ENCODE measurements around the gene C1orf210.

Gene C1orf210

DNA sequence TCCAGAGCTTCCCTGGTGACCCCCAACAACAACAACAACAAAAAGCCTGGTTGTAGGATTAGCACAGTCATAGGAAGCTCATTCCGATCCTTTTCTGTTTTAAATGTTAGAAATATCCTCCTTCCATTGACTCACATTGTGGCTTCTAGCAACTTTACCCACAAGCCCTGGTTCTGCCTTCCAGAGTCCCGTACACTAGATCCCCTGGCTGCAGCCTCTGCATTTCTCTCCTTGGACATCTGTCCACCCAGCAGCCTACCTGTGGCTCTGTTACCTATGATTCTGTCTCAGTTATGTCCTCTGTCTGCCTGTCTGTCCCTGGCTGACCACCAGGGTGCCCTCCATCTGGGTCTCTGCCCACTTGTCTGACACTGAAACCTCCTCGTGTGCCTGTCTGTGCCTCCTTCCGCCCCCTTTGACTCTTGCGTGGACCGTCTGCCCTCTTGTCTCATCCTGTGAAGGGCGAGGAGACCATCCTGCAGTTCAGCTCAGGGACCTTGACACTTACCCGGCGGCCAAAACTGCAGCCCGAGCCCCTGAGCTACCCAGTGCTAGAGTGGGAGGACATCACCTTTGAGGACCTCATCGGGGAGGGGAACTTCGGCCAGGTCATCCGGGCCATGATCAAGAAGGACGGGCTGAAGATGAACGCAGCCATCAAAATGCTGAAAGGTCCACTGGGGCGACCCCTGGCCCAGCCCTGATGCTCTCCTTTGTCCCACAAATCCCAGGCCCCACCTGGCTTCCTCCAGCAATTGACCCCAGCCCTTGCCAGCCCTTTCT is 31.5 kb upstream of the C1orf210 start:
- no peaks in the 10 kb centered on the region for H3K9me3 ChIP-seq (ENCODE audit: control insufficient read depth, insufficient read depth, low read length)
- H3K4me1 ChIP-seq (ENCODE audit: insufficient read depth, low read length) = no peaks in the 10 kb centered on the region
- H3K36me3 ChIP-seq (ENCODE audit: insufficient read depth, low read length) = peaks cover 5% of the 10 kb centered on the region; the same call in 1 of the 2 replicates
- no peak overlapping the region for H3K9ac ChIP-seq (ENCODE audit: low read depth, low read length)

DNA sequence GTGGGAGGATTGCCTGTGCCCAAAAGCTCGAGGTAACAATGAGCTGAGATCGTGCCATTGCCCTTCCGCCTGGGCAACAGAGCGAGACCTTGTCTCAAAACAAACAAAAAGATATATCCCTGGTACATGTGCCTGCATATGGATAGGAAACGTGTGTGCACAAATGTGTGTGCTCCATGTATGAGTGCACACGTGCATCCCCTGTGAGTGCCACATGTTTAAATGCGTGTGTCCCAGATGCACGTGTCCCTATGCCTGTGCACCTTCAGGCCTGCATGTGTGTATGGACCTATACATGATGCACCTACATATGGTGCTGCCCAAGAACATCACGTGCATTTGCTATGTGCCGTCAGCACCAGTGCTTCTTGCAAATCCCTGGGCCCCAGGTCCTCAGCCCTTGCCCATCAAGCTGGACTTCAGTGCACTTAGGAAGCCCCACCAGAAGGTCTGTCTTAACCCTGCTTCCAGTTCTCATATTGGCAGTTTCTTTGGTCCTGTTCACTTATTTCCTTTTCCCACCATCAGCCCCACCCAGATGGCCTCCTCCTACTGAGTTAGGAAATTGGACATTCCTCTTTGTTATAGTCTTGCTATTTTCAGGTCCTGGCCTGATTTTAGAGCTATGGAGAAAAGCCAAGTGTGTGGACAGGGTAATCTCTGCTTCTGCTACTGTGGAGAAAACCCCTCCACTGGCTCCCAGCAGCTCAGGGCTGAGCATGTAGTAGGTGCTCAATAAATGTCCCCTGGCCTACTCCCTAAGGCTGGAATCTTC is 30.8 kb upstream of the C1orf210 start:
- H3K9ac ChIP-seq (ENCODE audit: low read depth, low read length) = no peak overlapping the region
- peaks cover 5% of the 10 kb centered on the region; the same call in 1 of the 2 replicates for H3K36me3 ChIP-seq (ENCODE audit: insufficient read depth, low read length)
- no peaks in the 10 kb centered on the region for H3K9me3 ChIP-seq (ENCODE audit: control insufficient read depth, insufficient read depth, low read length)
- H3K4me1 ChIP-seq (ENCODE audit: insufficient read depth, low read length) = no peaks in the 10 kb centered on the region

- Histone ChIP-seq H3K4me1 (ENCODE audit: insufficient read depth, low read length) (no peaks in the 10 kb centered on the region), H3K36me3 (ENCODE audit: insufficient read depth, low read length) (peaks cover 5% of the 10 kb centered on the region; the same call in 1 of the 2 replicates), H3K9me3 (ENCODE audit: control insufficient read depth, insufficient read depth, low read length) (no peaks in the 10 kb centered on the region), H3K9ac (ENCODE audit: low read depth, low read length) (no peak overlapping the region)
Measured at GRCh38 chr1:43315481-43315880, 30.1 kb upstream of the C1orf210 start.

GRCh38 chr1:43314233-43314632 is 28.9 kb upstream of the C1orf210 start:
- Histone ChIP-seq H3K36me3 (ENCODE audit: insufficient read depth, low read length) (peaks cover 5% of the 10 kb centered on the region; the same call in 1 of the 2 replicates), H3K9ac (ENCODE audit: low read depth, low read length) (no peak overlapping the region), H3K4me1 (ENCODE audit: insufficient read depth, low read length) (no peaks in the 10 kb centered on the region)

DNA sequence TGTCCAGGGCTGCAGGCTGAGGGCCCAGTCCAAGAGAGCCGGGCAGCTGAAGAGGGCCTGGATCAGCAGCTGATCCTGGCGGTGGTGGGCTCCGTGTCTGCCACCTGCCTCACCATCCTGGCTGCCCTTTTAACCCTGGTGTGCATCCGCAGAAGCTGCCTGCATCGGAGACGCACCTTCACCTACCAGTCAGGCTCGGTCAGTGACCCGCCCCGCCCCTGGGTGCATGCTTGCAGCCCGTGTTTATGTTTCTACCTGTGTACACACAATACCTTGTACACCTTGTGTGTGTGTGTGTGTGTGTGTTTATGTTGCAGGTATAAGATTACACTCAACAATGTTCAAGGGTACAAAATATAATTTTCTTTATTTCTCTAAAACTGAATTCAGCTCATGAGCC is 28.4 kb upstream of the C1orf210 start:
- no peak overlapping the region for H3K9ac ChIP-seq (ENCODE audit: low read depth, low read length)
- no peaks in the 10 kb centered on the region for H3K9me3 ChIP-seq (ENCODE audit: control insufficient read depth, insufficient read depth, low read length)
- peaks cover 5% of the 10 kb centered on the region; the same call in 1 of the 2 replicates for H3K36me3 ChIP-seq (ENCODE audit: insufficient read depth, low read length)
- H3K4me1 ChIP-seq (ENCODE audit: insufficient read depth, low read length) = no peaks in the 10 kb centered on the region

More at GRCh38 chr1:43314233-43314632, 28.9 kb upstream of the C1orf210 start:
- H3K9me3 ChIP-seq (ENCODE audit: control insufficient read depth, insufficient read depth, low read length) = no peaks in the 10 kb centered on the region

DNA sequence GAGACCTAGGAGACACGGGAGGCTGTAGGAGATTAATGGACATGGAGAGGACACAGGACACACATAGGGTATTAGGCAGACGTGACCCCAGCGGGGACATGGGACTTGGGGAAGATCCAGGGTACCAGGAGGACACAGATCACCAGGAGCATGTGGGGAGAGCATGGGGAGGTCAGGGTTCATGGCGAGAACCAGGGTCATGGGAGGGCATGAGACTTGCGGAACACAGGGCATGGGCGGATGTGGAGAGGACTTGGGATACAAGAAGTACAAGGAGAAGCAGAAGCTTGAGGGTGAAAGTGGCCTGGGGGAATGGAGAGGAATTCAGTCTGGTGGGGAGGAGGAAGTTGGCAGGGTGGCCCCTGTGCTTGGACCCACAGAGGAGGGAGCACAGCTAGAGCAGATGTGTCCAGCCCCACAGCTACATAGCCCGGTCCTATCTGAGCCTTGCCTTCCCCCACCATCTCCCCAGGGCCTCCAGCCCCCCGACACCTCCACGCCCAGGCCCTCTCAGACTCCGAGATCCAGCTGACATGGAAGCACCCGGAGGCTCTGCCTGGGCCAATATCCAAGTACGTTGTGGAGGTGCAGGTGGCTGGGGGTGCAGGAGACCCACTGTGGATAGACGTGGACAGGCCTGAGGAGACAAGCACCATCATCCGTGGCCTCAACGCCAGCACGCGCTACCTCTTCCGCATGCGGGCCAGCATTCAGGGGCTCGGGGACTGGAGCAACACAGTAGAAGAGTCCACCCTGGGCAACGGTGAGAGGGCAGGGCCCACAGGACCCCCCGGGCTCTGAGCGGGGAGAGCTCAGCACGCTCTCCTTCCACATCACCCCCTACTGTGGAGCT is 27.5 kb upstream of the C1orf210 start:
- Histone ChIP-seq H3K4me1 (ENCODE audit: insufficient read depth, low read length) (no peaks in the 10 kb centered on the region), H3K9ac (ENCODE audit: low read depth, low read length) (no peak overlapping the region), H3K9me3 (ENCODE audit: control insufficient read depth, insufficient read depth, low read length) (no peaks in the 10 kb centered on the region), H3K36me3 (ENCODE audit: insufficient read depth, low read length) (peaks cover 5% of the 10 kb centered on the region; the same call in 1 of the 2 replicates)

DNA sequence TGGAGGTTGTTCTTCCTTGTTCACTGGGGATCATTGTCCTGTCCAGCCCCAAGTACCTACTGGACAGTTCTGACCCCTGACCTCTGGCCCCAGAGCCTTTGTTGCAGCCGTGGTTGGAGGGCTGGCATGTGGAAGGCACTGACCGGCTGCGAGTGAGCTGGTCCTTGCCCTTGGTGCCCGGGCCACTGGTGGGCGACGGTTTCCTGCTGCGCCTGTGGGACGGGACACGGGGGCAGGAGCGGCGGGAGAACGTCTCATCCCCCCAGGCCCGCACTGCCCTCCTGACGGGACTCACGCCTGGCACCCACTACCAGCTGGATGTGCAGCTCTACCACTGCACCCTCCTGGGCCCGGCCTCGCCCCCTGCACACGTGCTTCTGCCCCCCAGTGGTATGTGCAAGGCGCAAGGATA is 26.8 kb upstream of the C1orf210 start:
- no peaks in the 10 kb centered on the region for H3K4me1 ChIP-seq (ENCODE audit: insufficient read depth, low read length)
- H3K36me3 ChIP-seq (ENCODE audit: insufficient read depth, low read length) = no peaks in the 10 kb centered on the region; the same call in 1 of the 2 replicates
- H3K9ac ChIP-seq (ENCODE audit: low read depth, low read length) = no peak overlapping the region
- H3K9me3 ChIP-seq (ENCODE audit: control insufficient read depth, insufficient read depth, low read length) = no peaks in the 10 kb centered on the region

- H3K9me3 ChIP-seq (ENCODE audit: control insufficient read depth, insufficient read depth, low read length) = no peaks in the 10 kb centered on the region
- no peaks in the 10 kb centered on the region for H3K4me1 ChIP-seq (ENCODE audit: insufficient read depth, low read length)
- no peak overlapping the region for H3K9ac ChIP-seq (ENCODE audit: low read depth, low read length)
- no peaks in the 10 kb centered on the region for H3K36me3 ChIP-seq (ENCODE audit: insufficient read depth, low read length)
Measured at GRCh38 chr1:43311521-43311920, 26.1 kb upstream of the C1orf210 start.

DNA sequence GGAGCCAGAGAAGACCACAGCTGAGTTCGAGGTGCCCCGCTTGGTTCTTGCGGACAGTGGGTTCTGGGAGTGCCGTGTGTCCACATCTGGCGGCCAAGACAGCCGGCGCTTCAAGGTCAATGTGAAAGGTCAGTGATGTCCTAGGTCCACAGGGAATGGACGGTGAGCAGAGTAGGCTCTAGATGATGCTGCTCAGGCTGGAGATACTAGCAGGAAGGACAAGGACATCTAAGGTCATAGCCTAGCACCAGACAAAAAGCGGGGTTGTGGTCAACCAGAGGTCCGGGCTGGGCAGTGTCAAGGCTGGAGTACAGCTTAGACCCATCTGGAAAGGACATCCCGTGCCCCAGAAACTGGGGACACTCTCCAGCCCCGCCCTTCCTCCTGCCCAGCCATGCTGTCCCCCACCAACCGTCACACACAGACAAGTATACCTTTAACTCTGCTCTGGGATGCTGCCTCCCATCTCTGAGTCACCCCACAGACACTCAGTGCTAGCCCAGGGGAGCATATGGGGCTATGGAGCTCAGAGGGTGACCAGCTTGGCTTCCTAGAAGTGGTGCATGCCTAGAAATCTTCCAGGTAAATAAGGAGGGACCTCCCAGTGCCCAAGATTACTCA is 24.1 kb upstream of the C1orf210 start:
- Histone ChIP-seq H3K9ac (ENCODE audit: low read depth, low read length) (no peak overlapping the region), H3K4me1 (ENCODE audit: insufficient read depth, low read length) (no peaks in the 10 kb centered on the region), H3K36me3 (ENCODE audit: insufficient read depth, low read length) (no peaks in the 10 kb centered on the region; the same call in 1 of the 2 replicates), H3K9me3 (ENCODE audit: control insufficient read depth, insufficient read depth, low read length) (no peaks in the 10 kb centered on the region)

DNA sequence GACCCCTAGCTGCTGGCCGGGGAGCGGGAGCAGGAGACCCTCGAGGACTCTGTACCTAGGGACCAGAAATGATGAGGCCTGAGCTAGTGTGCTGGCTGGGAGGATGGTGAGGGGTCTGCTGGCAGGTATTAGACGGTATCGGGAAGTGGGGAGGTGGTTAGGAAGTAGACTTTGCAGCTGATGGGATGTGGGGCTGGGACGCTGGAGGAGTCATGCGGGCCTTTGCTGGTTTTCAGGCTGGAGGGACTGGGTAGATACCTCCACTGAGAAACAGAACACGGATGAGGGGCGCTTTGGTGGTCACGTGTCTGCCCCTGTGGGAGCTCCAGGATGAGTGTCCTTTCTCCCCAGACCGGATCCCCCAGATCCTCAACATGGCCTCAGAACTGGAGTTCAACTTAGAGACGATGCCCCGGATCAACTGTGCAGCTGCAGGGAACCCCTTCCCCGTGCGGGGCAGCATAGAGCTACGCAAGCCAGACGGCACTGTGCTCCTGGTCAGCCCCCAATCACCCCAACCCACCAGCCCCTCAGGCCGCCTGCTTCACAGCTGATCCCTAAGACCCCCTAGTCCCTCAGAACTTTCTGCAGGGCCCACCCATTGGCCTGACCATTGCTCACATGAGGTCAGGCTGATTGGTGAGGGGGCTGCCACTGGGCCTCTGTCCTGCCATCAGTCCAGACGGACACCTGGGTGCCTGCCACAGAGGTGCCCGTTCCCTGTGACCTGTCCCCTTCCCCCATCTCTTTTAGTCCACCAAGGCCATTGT is 23.4 kb upstream of the C1orf210 start:
- Histone ChIP-seq H3K36me3 (ENCODE audit: insufficient read depth, low read length) (no peaks in the 10 kb centered on the region; the same call in 1 of the 2 replicates), H3K4me1 (ENCODE audit: insufficient read depth, low read length) (no peaks in the 10 kb centered on the region), H3K9me3 (ENCODE audit: control insufficient read depth, insufficient read depth, low read length) (no peaks in the 10 kb centered on the region), H3K9ac (ENCODE audit: low read depth, low read length) (no peak overlapping the region)

- no peaks in the 10 kb centered on the region; the same call in 1 of the 2 replicates for H3K36me3 ChIP-seq (ENCODE audit: insufficient read depth, low read length)
- no peaks in the 10 kb centered on the region for H3K9me3 ChIP-seq (ENCODE audit: control insufficient read depth, insufficient read depth, low read length)
- H3K9ac ChIP-seq (ENCODE audit: low read depth, low read length) = no peak overlapping the region
- H3K4me1 ChIP-seq (ENCODE audit: insufficient read depth, low read length) = peaks cover 5% of the 10 kb centered on the region; the same call in 1 of the 2 replicates
Measured at GRCh38 chr1:43307458-43308158, 22.2 kb upstream of the C1orf210 start.

DNA sequence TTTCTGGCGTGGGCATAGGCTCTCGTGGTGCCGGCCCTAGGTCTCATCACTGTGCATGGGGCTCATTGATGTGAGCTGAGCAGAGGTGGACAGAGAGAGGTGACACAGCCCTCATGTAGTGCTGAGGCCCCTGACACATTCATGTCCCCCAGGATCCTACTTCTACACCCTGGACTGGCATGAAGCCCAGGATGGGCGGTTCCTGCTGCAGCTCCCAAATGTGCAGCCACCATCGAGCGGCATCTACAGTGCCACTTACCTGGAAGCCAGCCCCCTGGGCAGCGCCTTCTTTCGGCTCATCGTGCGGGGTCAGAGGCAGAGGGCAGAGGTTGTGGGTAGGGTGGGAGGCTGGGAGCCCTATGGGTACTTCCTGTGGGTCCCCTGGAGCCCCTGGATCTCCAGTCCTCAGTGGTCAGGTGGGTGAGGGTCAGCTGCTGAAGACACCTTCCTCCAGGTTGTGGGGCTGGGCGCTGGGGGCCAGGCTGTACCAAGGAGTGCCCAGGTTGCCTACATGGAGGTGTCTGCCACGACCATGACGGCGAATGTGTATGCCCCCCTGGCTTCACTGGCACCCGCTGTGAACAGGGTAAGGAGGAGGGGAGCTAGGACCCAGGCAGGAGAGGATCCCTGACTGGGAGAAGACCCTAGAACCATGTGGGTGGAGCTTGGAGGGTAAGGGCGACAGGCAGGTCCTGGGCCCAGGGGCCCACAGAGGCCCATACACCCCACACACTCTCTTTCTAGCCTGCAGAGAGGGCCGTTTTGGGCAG is 21.5 kb upstream of the C1orf210 start:
- H3K36me3 ChIP-seq (ENCODE audit: insufficient read depth, low read length) = no peaks in the 10 kb centered on the region; the same call in 1 of the 2 replicates
- H3K9me3 ChIP-seq (ENCODE audit: control insufficient read depth, insufficient read depth, low read length) = no peaks in the 10 kb centered on the region
- no peak overlapping the region for H3K9ac ChIP-seq (ENCODE audit: low read depth, low read length)
- H3K4me1 ChIP-seq (ENCODE audit: insufficient read depth, low read length) = peaks cover 7% of the 10 kb centered on the region; the same call in 1 of the 2 replicates
